WTC11 (cell line): ENCODE results near the gene SP140L. TPM values are rescaled to one million over a fixed set of nuclear protein-coding genes. Genes with fewer than 3 reads are reported as not detected.

ENCODE experiments used
- ATAC-seq: fragments of 200-7000 bp; cut with Tn5 transposase; 2 replicates; pipeline ENCODE4 v1.10.0; 2021; ENCODE audit warnings: mild to moderate bottlenecking, moderate library complexity
- CTCF ChIA-PET: fragments of 300-600 bp; sonication (Branson Sonifier 250); formaldehyde crosslinking; loops from one replicate; lab custom pipeline; 2021; ENCODE audit warnings: antibody characterized with exemption; lab: Charles Lee
- POLR2A ChIA-PET: fragments of 350-600 bp; sonication (Branson Sonifier 250); formaldehyde crosslinking; loops from one replicate; lab custom pipeline; 2021; ENCODE audit warnings: antibody characterized with exemption; lab: Charles Lee
- DNase-seq: peaks from one replicate; pipeline ENCODE4 v3.0.0; 2021; ENCODE audit warnings: low spot score
- H3K27ac Mint-ChIP-seq: 2 replicates; pipeline ENCODE4 v1.8.0; 2021; ENCODE audit warnings: mixed read lengths
- H3K27me3 Mint-ChIP-seq: 2 replicates; pipeline ENCODE4 v1.8.0; 2021; ENCODE audit warnings: low read depth, mild to moderate bottlenecking, moderate library complexity, mixed read lengths
- H3K36me3 Mint-ChIP-seq: 2 replicates; pipeline ENCODE4 v1.8.0; 2021; ENCODE audit warnings: mixed read lengths
- H3K4me1 Mint-ChIP-seq: 2 replicates; pipeline ENCODE4 v1.8.0; 2022; ENCODE audit warnings: mixed read lengths
- H3K4me3 Mint-ChIP-seq: 2 replicates; pipeline ENCODE4 v1.8.0; 2021; ENCODE audit warnings: mild to moderate bottlenecking, moderate library complexity, mixed read lengths
- H3K9me3 Mint-ChIP-seq: 2 replicates; pipeline ENCODE4 v1.8.0; 2021; ENCODE audit warnings: mixed read lengths
- CREM ChIP-seq: sonication (generic); formaldehyde crosslinking; IDR thresholded peaks from 2 replicates; pipeline ENCODE4 v1.8.1; 2022; ENCODE audit warnings: mild to moderate bottlenecking, missing genetic modification reagents, moderate library complexity
- JUN ChIP-seq: sonication (generic); formaldehyde crosslinking; IDR thresholded peaks from 2 replicates; pipeline ENCODE4 v1.8.0; 2023; ENCODE audit warnings: mild to moderate bottlenecking, missing genetic modification reagents
- SMAD4 ChIP-seq: sonication (generic); formaldehyde crosslinking; IDR thresholded peaks from 2 replicates; pipeline ENCODE4 v1.8.0; 2022; ENCODE audit warnings: mild to moderate bottlenecking, missing genetic modification reagents
- ZNF232 ChIP-seq: sonication (generic); formaldehyde crosslinking; IDR thresholded peaks from 2 replicates; pipeline ENCODE4 v1.8.0; 2022; ENCODE audit warnings: mild to moderate bottlenecking, missing genetic modification reagents
- total RNA-seq: library from RNA; stranded (reverse); gene quantifications from 3 replicates; pipeline ENCODE4 v1.2.3, GENCODE V29; 2021
- TF ChIP-seq, protein P1 (sequence below): sonication (generic); formaldehyde crosslinking; IDR thresholded peaks from 2 replicates; pipeline ENCODE4 v1.8.0; 2023; ENCODE audit warnings: mild to moderate bottlenecking, missing genetic modification reagents
- TF ChIP-seq, protein P2 (sequence below): sonication (generic); formaldehyde crosslinking; IDR thresholded peaks from 2 replicates; pipeline ENCODE4 v1.8.1; 2023; ENCODE audit warnings: mild to moderate bottlenecking, missing genetic modification reagents, moderate library complexity
- TF ChIP-seq, protein P3 (sequence below): fragments of 250-450 bp; sonication (Bioruptor Pico); IDR thresholded peaks from 2 replicates; pipeline ENCODE4 v2.1.2; 2022; ENCODE audit warnings: mild to moderate bottlenecking, moderate library complexity
- TF ChIP-seq, protein P4 (sequence below): fragments of 250-450 bp; sonication (Bioruptor Pico); IDR thresholded peaks from 2 replicates; pipeline ENCODE4 v1.9.0; 2021; ENCODE audit warnings: mild to moderate bottlenecking
- TF ChIP-seq, protein P5 (sequence below): fragments of 200-600 bp; IDR thresholded peaks from 2 replicates; pipeline ENCODE4 v1.8.0; 2022; ENCODE audit warnings: antibody characterized with exemption
- TF ChIP-seq, protein P6 (sequence below): sonication (generic); formaldehyde crosslinking; IDR thresholded peaks from 2 replicates; pipeline ENCODE4 v1.8.0; 2023; ENCODE audit warnings: missing genetic modification reagents
- TF ChIP-seq, protein P7 (sequence below): sonication (generic); formaldehyde crosslinking; IDR thresholded peaks from 2 replicates; pipeline ENCODE4 v1.8.0; 2022; ENCODE audit warnings: mild to moderate bottlenecking, missing genetic modification reagents
- TF ChIP-seq, protein P8 (sequence below): sonication (generic); formaldehyde crosslinking; conservative IDR thresholded peaks from 2 replicates; pipeline ENCODE4 v1.8.1; 2023; ENCODE audit warnings: mild to moderate bottlenecking, low read depth, missing genetic modification reagents, moderate library complexity
- TF ChIP-seq, protein P9 (sequence below): sonication (generic); formaldehyde crosslinking; IDR thresholded peaks from 2 replicates; pipeline ENCODE4 v1.8.1; 2022; ENCODE audit warnings: low read depth, missing genetic modification reagents, borderline replicate concordance
- TF ChIP-seq, protein P10 (sequence below): sonication (generic); formaldehyde crosslinking; IDR thresholded peaks from 2 replicates; pipeline ENCODE4 v1.8.1; 2023; ENCODE audit warnings: mild to moderate bottlenecking, missing genetic modification reagents, moderate library complexity

SP140L gene
- total RNA-seq, 1 experiment from 2014 or later: 3.2 TPM

DNA sequence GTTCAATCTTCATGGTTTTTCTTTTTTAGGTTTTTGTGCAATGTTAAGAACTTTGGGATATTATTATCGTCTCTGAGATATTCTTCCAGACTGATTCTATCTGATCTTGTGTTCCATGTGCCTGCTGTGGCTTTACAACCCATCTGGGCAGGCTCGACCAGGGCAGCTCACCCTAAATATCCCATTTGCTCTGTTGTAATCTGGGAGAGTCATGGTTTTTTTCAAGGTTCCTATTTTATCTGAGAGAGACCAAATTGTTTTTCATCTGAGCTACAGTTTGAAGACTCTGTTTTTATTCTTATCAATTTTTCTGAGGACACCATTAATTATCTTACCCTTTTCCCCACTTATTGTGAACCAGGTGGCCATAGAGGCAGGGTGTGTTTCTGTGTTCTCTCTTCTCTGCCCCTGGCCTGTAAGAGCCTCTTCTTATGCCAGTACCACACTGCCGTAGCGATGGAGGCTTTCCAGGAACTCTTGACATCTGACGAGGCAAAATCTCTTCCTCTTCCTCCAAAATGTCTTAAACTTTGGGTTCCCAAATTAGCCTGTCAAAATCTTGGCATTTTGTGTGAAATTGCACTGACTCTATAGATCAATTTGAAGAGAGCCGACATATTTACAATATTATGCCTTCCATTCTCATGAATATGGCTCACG lies 3.1 kb downstream of the SP140L start:
- peaks cover 7% of the 10 kb centered on the region for H3K9me3 Mint-ChIP-seq
- ChIA-PET CTCF (no interaction called here), POLR2A (no interaction called here)
- H3K27ac Mint-ChIP-seq: no peak overlapping the region
- peaks cover 7% of the 10 kb centered on the region for H3K4me1 Mint-ChIP-seq
- ATAC-seq (no peak), DNase-seq (no peak)
- H3K27me3 Mint-ChIP-seq: no peaks in the 10 kb centered on the region
- H3K4me3 Mint-ChIP-seq: no peak overlapping the region
- no peaks in the 10 kb centered on the region for H3K36me3 Mint-ChIP-seq
- TF ChIP-seq CREM (no peak), JUN (no peak), ZNF232 (no peak), SMAD4 (CRISPR knock-in tag) (no peak)
- TF ChIP-seq, protein P1, sequence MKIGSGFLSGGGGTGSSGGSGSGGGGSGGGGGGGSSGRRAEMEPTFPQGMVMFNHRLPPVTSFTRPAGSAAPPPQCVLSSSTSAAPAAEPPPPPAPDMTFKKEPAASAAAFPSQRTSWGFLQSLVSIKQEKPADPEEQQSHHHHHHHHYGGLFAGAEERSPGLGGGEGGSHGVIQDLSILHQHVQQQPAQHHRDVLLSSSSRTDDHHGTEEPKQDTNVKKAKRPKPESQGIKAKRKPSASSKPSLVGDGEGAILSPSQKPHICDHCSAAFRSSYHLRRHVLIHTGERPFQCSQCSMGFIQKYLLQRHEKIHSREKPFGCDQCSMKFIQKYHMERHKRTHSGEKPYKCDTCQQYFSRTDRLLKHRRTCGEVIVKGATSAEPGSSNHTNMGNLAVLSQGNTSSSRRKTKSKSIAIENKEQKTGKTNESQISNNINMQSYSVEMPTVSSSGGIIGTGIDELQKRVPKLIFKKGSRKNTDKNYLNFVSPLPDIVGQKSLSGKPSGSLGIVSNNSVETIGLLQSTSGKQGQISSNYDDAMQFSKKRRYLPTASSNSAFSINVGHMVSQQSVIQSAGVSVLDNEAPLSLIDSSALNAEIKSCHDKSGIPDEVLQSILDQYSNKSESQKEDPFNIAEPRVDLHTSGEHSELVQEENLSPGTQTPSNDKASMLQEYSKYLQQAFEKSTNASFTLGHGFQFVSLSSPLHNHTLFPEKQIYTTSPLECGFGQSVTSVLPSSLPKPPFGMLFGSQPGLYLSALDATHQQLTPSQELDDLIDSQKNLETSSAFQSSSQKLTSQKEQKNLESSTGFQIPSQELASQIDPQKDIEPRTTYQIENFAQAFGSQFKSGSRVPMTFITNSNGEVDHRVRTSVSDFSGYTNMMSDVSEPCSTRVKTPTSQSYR (CRISPR knock-in tag): no peak
- TF ChIP-seq, protein P2, sequence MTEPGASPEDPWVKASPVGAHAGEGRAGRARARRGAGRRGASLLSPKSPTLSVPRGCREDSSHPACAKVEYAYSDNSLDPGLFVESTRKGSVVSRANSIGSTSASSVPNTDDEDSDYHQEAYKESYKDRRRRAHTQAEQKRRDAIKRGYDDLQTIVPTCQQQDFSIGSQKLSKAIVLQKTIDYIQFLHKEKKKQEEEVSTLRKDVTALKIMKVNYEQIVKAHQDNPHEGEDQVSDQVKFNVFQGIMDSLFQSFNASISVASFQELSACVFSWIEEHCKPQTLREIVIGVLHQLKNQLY (CRISPR knock-in tag): no peak
- TF ChIP-seq, protein P3, sequence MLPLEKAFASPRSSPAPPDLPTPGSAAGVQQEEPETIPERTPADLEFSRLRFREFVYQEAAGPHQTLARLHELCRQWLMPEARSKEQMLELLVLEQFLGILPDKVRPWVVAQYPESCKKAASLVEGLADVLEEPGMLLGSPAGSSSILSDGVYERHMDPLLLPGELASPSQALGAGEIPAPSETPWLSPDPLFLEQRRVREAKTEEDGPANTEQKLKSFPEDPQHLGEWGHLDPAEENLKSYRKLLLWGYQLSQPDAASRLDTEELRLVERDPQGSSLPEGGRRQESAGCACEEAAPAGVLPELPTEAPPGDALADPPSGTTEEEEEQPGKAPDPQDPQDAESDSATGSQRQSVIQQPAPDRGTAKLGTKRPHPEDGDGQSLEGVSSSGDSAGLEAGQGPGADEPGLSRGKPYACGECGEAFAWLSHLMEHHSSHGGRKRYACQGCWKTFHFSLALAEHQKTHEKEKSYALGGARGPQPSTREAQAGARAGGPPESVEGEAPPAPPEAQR (CRISPR knock-in tag): no peak
- TF ChIP-seq, protein P4, sequence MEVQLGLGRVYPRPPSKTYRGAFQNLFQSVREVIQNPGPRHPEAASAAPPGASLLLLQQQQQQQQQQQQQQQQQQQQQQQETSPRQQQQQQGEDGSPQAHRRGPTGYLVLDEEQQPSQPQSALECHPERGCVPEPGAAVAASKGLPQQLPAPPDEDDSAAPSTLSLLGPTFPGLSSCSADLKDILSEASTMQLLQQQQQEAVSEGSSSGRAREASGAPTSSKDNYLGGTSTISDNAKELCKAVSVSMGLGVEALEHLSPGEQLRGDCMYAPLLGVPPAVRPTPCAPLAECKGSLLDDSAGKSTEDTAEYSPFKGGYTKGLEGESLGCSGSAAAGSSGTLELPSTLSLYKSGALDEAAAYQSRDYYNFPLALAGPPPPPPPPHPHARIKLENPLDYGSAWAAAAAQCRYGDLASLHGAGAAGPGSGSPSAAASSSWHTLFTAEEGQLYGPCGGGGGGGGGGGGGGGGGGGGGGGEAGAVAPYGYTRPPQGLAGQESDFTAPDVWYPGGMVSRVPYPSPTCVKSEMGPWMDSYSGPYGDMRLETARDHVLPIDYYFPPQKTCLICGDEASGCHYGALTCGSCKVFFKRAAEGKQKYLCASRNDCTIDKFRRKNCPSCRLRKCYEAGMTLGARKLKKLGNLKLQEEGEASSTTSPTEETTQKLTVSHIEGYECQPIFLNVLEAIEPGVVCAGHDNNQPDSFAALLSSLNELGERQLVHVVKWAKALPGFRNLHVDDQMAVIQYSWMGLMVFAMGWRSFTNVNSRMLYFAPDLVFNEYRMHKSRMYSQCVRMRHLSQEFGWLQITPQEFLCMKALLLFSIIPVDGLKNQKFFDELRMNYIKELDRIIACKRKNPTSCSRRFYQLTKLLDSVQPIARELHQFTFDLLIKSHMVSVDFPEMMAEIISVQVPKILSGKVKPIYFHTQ: no peak
- TF ChIP-seq, protein P5, sequence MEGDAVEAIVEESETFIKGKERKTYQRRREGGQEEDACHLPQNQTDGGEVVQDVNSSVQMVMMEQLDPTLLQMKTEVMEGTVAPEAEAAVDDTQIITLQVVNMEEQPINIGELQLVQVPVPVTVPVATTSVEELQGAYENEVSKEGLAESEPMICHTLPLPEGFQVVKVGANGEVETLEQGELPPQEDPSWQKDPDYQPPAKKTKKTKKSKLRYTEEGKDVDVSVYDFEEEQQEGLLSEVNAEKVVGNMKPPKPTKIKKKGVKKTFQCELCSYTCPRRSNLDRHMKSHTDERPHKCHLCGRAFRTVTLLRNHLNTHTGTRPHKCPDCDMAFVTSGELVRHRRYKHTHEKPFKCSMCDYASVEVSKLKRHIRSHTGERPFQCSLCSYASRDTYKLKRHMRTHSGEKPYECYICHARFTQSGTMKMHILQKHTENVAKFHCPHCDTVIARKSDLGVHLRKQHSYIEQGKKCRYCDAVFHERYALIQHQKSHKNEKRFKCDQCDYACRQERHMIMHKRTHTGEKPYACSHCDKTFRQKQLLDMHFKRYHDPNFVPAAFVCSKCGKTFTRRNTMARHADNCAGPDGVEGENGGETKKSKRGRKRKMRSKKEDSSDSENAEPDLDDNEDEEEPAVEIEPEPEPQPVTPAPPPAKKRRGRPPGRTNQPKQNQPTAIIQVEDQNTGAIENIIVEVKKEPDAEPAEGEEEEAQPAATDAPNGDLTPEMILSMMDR: no peak
- TF ChIP-seq, protein P6, sequence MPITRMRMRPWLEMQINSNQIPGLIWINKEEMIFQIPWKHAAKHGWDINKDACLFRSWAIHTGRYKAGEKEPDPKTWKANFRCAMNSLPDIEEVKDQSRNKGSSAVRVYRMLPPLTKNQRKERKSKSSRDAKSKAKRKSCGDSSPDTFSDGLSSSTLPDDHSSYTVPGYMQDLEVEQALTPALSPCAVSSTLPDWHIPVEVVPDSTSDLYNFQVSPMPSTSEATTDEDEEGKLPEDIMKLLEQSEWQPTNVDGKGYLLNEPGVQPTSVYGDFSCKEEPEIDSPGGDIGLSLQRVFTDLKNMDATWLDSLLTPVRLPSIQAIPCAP (CRISPR knock-in tag): no peak
- TF ChIP-seq, protein P7, sequence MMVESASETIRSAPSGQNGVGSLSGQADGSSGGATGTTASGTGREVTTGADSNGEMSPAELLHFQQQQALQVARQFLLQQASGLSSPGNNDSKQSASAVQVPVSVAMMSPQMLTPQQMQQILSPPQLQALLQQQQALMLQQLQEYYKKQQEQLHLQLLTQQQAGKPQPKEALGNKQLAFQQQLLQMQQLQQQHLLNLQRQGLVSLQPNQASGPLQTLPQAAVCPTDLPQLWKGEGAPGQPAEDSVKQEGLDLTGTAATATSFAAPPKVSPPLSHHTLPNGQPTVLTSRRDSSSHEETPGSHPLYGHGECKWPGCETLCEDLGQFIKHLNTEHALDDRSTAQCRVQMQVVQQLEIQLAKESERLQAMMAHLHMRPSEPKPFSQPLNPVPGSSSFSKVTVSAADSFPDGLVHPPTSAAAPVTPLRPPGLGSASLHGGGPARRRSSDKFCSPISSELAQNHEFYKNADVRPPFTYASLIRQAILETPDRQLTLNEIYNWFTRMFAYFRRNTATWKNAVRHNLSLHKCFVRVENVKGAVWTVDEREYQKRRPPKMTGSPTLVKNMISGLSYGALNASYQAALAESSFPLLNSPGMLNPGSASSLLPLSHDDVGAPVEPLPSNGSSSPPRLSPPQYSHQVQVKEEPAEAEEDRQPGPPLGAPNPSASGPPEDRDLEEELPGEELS (CRISPR knock-in tag): no peak
- TF ChIP-seq, protein P8, sequence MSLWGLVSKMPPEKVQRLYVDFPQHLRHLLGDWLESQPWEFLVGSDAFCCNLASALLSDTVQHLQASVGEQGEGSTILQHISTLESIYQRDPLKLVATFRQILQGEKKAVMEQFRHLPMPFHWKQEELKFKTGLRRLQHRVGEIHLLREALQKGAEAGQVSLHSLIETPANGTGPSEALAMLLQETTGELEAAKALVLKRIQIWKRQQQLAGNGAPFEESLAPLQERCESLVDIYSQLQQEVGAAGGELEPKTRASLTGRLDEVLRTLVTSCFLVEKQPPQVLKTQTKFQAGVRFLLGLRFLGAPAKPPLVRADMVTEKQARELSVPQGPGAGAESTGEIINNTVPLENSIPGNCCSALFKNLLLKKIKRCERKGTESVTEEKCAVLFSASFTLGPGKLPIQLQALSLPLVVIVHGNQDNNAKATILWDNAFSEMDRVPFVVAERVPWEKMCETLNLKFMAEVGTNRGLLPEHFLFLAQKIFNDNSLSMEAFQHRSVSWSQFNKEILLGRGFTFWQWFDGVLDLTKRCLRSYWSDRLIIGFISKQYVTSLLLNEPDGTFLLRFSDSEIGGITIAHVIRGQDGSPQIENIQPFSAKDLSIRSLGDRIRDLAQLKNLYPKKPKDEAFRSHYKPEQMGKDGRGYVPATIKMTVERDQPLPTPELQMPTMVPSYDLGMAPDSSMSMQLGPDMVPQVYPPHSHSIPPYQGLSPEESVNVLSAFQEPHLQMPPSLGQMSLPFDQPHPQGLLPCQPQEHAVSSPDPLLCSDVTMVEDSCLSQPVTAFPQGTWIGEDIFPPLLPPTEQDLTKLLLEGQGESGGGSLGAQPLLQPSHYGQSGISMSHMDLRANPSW (CRISPR knock-in tag): no peak
- TF ChIP-seq, protein P9, sequence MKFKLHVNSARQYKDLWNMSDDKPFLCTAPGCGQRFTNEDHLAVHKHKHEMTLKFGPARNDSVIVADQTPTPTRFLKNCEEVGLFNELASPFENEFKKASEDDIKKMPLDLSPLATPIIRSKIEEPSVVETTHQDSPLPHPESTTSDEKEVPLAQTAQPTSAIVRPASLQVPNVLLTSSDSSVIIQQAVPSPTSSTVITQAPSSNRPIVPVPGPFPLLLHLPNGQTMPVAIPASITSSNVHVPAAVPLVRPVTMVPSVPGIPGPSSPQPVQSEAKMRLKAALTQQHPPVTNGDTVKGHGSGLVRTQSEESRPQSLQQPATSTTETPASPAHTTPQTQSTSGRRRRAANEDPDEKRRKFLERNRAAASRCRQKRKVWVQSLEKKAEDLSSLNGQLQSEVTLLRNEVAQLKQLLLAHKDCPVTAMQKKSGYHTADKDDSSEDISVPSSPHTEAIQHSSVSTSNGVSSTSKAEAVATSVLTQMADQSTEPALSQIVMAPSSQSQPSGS (CRISPR knock-in tag): no peak
- TF ChIP-seq, protein P10, sequence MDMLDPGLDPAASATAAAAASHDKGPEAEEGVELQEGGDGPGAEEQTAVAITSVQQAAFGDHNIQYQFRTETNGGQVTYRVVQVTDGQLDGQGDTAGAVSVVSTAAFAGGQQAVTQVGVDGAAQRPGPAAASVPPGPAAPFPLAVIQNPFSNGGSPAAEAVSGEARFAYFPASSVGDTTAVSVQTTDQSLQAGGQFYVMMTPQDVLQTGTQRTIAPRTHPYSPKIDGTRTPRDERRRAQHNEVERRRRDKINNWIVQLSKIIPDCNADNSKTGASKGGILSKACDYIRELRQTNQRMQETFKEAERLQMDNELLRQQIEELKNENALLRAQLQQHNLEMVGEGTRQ (CRISPR knock-in tag): no peak
